NOMO-1 treated with dmso at 0.1 percent for 144 hours (cell line): ENCODE measurements around the gene PTPN22.

Source experiments
- DNase-seq: peaks from one replicate; lab custom pipeline; 2025; ENCODE audit not compliant: unreplicated experiment; lab: John Stamatoyannopoulos, UW

PTPN22 gene

DNA sequence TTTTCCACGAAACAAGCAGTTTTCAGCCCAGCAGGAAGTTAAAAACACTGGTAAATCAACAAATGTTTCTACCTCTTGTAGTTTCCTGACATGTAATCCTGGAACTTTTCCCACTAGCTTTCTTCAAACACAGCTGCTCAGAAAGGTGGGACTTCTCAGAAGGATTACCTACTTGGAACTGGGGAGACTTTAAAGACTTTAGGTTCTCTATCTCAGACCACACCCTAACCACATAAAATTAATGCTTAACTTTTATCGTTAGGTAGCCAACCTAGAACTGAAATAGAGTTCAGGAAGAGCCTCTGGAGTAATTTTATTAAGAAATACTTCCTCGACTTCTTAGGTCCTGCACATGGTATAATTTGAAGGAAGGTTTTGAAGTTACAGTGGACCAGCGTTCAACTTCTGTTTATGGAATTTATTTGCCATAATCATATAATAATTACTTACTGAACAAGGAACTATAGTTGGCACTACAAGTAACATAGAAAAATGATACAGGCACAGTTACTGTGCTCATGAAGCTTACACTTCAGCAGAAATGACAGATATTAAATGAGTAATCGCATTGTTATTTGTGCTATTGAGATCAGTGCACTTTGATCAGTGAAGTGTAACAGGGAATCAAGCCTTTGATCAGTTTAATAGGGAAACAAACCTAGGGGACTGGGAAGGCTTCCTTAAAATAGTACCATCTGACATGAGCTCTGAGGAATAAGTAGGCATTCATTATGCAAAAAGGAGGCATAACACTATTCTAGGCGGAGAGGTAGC, 16.1 kb upstream of the PTPN22 start, which contains the start of gene BCL2L15:
Gene BCL2L15, minus strand, starts transcription at position 180 of the 774 bp plus-strand sequence. CDS start 206 bp downstream, outside the sequence.
- DNase-seq, result no peak

- no peak for DNase-seq
Observed at GRCh38 chr1:113886417-113887401, 15.2 kb upstream of the PTPN22 start.

DNA sequence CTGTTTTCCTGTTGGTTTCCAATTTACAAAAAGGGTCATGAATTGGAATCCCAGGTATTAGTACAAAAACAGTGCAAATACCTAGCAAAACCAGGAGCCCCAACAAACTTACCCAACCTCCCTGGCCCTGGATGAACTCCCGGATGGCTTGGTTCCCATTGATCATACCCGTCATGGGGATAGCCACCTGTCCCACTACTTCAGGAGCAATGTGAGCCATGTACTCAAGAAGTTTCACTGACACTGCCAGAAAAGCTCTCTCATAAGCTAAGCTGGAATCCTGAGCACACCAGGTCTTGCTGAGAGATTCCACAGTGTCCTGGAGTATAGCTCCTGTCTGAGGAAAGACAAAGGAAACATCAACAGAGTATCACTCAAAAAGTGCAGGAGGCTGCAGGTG, 10.1 kb upstream of the PTPN22 start:
- DNase-seq, result no peak

- no peak for DNase-seq
Observed at GRCh38 chr1:113879739-113880038, 8.2 kb upstream of the PTPN22 start.

DNA sequence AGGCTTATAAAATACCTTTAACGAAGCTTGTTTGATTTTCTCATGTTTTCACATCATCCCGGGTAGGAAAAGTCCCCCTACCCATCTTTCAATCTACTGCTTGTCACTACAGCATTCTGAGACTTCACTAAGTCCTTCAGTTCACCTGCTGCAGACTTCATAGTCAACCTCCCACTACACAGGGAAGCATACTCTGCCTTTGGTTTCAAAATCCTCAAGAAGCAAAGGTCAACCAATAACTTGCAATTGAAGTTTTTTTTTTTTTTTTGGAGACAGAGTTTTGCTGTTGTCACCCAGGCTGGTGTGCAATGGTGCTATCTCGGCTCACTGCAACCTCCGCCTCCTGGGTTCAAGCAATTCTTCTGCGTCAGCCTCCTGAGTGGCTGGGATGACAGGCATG, 4.7 kb upstream of the PTPN22 start:
- no peak for DNase-seq

DNA sequence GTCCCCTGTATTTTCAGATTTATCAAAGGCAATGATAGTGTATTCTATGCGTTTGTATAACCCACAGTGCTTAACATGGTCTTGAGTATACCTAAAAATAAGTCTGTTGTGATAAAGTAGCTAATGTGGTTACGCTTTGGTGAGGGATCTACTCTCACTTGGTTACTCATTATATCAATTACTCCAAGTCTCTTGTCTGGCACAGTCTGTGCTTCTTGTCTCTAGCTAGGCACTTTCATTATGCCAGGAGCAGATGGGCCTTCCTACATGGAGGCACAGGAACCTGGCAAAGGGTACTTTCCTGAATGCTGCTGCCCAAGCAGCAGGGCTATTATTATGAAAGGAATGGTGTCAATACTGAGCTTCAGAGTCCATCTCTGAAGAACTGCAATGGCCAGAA, 4.2 kb upstream of the PTPN22 start:
- DNase-seq, result no peak

- DNase-seq, result peak; percentile 30
Observed at GRCh38 chr1:113874012-113874879, 2.7 kb upstream of the PTPN22 start.

DNA sequence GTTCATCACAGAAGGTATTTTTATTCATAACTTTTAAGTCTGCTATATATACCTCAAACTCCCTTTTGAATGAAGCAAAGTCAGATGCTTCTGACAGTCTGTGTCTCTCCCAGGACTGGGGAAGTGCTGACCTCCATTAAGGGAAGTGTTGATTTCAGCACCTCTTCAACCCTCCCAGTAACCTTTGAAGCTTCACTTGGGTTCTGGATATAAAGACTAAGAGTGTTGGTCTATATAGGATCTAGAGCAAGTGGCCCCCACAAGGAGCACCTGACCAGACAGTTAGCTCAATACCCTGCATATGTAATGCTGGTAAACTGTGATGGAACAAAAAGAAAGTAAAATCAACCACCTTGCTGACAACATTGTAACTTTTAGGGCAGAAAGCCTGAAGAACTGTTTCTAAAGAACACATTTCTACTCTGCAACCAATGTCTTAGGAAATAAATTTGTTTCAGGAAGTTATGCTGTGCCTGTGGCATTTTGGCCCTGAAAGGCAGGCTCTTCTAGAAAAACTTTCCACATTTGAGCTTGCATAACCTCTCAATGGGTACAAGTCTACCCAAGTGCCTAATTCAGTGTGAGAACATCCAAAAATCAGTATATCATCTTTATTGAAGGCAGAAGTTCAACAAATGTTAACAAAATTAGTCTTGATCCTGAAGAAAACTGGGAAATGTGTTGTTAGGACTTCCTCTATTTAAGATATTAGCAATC, 865 bp upstream of the PTPN22 start:
- DNase-seq, result peak; percentile 57

DNA sequence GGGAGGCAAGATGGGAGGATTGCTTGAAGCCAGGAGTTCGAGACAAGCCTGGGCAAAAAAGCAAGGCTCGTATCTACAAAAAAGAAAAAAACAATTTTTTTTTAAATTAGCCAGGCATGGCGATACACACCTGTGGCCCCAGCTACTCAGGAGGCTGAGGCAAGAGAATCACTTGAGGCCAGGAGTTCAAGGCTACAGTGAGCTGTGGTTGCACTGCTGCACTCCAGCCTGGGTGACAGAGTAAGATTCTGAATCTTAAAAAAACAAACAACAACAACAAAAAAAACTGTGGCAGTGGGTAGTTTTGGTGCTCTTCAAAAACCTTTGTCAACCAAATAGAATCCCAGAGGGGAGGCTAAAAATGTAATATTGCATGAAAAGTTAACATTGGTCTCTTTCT, 734 bp downstream of the PTPN22 start:
- no peak for DNase-seq

GRCh38 chr1:113868387-113869083, 3.0 kb downstream of the PTPN22 start:
- DNase-seq, result no peak

- DNase-seq, result no peak
Observed at GRCh38 chr1:113861641-113862040, 9.9 kb downstream of the PTPN22 start.

DNA sequence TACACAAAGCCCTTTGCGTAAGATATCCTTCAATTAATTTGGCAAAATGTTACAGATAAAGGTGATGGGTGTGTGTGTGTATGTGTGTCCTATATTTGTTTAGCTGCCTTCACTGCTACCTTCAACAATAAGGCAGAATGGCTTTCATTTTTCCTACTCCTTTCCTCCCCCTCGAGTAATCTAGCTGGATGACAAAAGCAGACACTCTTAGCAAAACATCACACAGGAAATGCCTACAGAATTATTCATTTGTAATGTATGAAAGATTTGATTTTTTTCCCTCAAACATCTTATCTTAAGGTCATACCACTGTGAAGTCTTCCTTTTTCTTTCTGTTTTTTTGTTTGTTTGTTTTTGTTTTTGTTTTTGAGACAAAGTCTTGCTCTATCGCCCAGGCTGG, 10.6 kb downstream of the PTPN22 start:
- DNase-seq, result no peak

GRCh38 chr1:113859478-113860175, 11.9 kb downstream of the PTPN22 start:
- DNase-seq, result peak; percentile 35

DNA sequence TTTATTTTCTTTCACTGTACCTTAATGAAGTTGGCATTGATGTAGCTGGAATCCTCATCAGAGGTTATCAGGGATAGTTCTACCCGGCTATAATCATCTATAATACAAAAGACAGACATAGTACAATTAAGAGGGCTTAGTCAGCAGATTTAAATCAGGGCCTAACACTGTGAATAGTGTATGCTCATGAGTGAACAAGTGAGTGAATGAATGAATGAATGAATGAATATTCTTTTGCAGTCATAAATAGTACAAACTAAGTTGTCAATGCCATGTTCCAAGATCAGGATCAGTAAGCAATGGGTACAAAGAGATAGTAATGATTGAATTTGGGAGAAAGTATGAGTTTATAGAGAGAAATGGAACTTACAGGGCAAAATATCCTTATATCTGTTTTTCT, 12.5 kb downstream of the PTPN22 start:
- no peak for DNase-seq

DNA sequence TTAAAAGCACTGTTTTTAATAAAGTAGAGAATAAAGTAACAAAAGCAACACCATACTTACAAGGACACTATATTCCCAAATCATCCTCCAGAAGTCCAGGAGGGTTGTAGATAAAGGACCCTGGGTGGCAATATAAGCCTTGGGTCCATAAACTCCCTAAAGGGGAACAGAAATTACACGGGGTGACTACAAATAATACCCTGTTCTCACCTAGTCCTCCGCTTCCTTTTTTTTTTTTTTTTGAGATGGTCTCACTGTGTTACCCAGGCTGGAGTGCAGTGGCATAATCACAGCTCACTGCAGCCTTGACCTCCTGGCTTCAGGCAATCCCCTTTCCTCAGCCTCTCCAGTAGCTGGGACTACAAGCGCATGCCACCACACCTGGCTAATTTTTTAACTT, 13.1 kb downstream of the PTPN22 start:
- DNase-seq, result peak; percentile 25

- no peak for DNase-seq
Observed at GRCh38 chr1:113857776-113858175, 13.7 kb downstream of the PTPN22 start.

DNA sequence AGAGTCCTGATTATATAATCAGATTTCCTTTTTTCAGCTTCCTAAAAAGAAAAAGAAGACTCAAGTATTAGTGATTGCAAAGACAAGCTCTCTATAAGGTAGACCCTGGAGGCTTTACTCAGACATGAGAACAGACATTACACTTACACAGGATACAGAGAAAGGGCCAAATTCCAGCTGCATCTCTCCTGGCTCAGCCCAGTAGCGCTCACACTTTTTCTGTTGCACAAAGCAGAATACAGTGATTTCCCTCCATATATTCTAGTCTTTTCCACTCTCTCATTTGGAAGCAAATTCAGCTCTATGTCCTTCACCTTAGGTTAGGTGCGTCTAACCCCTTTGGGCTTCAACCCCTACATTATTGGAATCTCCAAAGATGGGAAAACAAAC, 15.1 kb downstream of the PTPN22 start:
- DNase-seq, result no peak

- peak; percentile 57 for DNase-seq
Observed at GRCh38 chr1:113855630-113856400, 15.7 kb downstream of the PTPN22 start.

- no peak for DNase-seq
Observed at GRCh38 chr1:113854234-113854633, 17.3 kb downstream of the PTPN22 start.
